GM10248 (cell line): ENCODE data around the gene LSM4.

Experiments used
- CTCF ChIA-PET: fragments of 300-600 bp; sonication (Branson Sonifier 250); formaldehyde crosslinking; extraction: SDS; loops from one replicate; lab custom pipeline; 2021; ENCODE audit warnings: antibody characterized with exemption; lab: Yijun Ruan, JAX
- POLR2A ChIA-PET: fragments of 350-650 bp; sonication (Branson Sonifier 250); formaldehyde crosslinking; extraction: SDS; loops from one replicate; lab custom pipeline; 2020; ENCODE audit warnings: antibody characterized with exemption; lab: Yijun Ruan, JAX
- DNase-seq: peaks from one replicate; pipeline ENCODE4 v3.0.0; 2012; ENCODE audit errors: extremely low spot score
- TF ChIP-seq, protein P1 (sequence below): IDR thresholded peaks from 2 replicates; pipeline ENCODE4 v1.5.1; 2012; ENCODE audit warnings: mild to moderate bottlenecking, low read depth; ENCODE audit errors: extremely low read depth, missing control alignments, control extremely low read depth

The LSM4 gene

DNA sequence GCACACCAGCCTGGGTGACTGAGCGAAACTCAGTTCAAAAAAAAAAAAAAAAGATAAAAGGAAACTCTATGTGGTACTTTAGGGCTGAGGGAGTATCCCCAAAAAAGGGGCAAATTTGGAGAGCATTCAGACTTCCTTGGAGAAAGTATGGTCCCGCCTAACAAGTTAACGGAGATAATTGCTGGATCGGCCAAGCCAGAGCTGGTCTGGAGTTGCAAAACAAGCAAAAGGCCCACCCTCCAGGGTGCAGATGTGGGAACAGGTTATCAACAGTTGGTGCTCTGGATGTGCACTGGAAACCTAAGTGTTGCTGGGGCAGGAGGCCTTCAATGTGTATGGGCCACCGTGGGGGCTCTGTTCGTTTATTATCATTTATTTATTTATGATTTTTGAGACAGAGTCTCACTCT is 51.4 kb downstream of the LSM4 start:
- TF ChIP-seq, protein P1, sequence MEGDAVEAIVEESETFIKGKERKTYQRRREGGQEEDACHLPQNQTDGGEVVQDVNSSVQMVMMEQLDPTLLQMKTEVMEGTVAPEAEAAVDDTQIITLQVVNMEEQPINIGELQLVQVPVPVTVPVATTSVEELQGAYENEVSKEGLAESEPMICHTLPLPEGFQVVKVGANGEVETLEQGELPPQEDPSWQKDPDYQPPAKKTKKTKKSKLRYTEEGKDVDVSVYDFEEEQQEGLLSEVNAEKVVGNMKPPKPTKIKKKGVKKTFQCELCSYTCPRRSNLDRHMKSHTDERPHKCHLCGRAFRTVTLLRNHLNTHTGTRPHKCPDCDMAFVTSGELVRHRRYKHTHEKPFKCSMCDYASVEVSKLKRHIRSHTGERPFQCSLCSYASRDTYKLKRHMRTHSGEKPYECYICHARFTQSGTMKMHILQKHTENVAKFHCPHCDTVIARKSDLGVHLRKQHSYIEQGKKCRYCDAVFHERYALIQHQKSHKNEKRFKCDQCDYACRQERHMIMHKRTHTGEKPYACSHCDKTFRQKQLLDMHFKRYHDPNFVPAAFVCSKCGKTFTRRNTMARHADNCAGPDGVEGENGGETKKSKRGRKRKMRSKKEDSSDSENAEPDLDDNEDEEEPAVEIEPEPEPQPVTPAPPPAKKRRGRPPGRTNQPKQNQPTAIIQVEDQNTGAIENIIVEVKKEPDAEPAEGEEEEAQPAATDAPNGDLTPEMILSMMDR, result no peak
- ChIA-PET CTCF (interaction anchor here (0.8 to 4.6 kb wide), 4 partner anchors 7 to 56 kb away, joined by 3 to 28 read pairs (median 14); partner anchors contain the start of gene LSM4), POLR2A (no interaction called here)
- DNase-seq, result no peak

DNA sequence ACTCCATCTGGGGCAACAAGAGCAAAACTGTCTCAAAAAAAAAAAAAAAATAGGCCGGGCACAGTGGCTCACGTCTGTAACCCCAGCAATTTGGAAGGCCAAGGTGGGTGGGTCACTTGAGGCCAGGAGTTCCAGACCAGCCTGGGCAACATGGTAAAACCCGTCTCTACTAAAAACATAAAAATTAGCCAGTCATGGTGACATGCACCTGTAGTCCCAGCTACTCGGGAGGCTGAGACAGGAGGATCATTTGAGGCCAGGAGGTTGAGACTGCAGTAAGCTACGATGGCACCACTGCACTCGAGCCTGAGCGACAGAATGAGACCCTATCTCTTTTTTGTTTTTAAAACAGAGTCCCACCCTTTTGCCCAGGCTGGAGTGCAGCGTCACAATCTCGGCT is 52.5 kb downstream of the LSM4 start:
- DNase-seq, result no peak
- ChIA-PET POLR2A (interaction anchor here (0.7 to 1.4 kb wide), 2 partner anchors 9 to 54 kb away, joined by 5 to 7 read pairs; no protein-coding TSS in a partner anchor), CTCF (interaction anchor here (1.4 to 4.6 kb wide), 5 partner anchors 8 to 104 kb away, joined by 3 to 28 read pairs (median 15); no protein-coding TSS in a partner anchor)
- TF ChIP-seq, protein P1, result no peak

DNA sequence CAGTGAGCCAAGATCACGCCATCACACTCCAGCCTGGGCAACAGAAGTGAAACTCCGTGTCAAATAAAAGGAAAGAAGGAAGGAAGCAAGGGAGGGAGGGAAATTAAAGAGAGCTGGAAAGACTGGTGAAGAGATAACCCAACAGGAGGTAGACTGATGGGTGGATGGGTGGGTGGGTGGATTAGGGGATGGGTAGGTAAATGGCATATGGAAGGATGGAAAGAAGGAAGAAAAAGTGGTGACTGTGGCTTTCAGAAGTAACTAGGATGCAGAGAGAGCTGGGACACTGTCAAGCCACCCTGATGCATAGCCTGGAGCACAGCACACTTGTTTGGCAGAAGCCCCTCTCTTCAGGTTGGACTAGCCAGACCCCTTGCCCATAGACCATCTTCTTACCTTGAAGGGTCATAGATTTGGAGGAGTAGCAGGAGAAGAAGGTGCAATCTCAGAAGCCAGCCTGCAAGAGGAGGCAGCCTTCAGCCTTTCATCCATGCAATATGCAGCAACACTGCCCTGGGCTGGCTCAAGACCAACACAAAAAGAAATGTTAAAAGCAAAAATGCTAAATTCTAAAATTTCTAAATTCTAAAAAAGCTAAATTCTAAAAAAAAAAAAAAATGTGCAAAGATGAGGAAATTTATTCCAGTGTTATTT is 53.7 kb downstream of the LSM4 start:
- CTCF ChIA-PET, result interaction anchor here (0.9 to 4.6 kb wide), 6 partner anchors 9 to 105 kb away, joined by 3 to 28 read pairs (median 10); no protein-coding TSS in a partner anchor
- TF ChIP-seq, protein P1, result no peak
- POLR2A ChIA-PET, result interaction anchor here (1.4 to 2.0 kb wide), 2 partner anchors 10 to 12 kb away, joined by 5 to 12 read pairs; partner anchors contain the start of gene JUND
- no peak for DNase-seq

DNA sequence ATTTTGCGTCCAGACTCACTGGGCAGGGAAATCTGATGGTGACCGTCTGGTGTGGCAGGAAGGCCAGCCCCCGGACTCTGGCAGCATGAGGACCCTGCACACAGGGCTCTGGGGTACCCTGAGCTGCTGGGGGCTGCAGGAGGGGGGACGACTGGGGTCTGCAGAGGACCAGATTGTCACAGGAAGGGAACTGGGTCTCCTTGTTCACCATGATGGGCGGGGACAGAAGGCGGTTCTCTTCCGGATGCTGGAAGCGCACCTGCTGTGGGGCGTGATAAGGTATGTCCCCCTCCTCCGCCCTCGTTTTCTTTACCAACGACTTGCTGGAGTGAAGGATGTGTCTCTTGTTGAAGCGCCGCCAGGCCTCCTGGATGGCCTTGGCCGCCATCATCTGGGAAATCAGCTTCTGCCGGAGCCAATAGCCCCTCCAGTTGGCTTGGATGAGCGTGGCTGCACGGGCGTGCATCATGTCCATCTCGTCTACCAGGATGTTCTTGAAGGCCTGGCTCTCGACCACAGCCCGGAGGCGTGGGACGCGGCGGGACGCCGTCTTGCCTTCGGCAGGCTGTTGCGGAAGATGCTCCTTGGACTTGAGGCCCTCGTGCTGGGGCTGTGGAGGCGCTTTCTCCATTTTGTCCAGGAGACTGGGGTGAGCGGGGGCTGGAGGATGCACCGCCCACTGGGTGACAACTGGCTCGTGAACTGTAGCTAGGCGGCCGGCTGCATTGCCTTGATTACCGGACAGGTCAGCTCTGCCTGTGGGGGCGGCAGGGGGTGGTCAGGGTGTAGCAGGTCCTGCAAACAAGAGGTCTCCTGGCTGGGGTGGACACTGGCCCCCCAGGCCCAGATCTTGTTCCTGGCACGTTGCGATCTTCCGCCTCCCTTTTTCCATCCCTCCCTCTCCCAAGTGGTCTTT is 55.8 kb downstream of the LSM4 start:
- no peak for DNase-seq
- TF ChIP-seq, protein P1, result no peak
- CTCF ChIA-PET, result interaction anchor here (1.0 to 3.7 kb wide), 2 partner anchors 13 to 15 kb away, joined by 3 to 15 read pairs; no protein-coding TSS in a partner anchor
- POLR2A ChIA-PET, result no interaction called here

DNA sequence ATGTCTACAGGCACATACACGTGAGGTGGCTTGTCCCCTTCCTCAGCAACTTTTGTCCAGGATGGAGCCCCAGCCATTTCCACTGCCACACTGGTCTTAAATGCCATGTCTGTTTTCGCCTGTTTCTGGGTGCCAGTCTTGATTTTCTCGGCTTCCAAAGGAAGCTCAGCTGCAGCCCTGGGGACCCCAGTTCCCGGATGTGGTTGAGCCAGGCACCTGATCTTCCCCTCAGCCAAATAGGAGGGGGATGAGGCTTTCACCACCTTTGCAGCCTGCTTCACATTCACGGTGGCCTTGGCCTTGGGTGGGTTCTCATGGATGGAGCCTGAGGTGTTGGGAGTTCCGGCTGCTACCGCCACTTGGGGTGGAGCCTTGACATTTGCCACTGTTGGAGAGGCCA is 57.3 kb downstream of the LSM4 start:
- TF ChIP-seq, protein P1, result no peak
- POLR2A ChIA-PET, result interaction anchor here (1.0 kb wide), 1 partner anchor 9 kb away, joined by 4 read pairs; no protein-coding TSS in a partner anchor
- no peak for DNase-seq
- CTCF ChIA-PET, result no interaction called here
